GM18858 (cell line): ENCODE measurements around the gene NPAS2.

Experiments used
- ATAC-seq: cut with Tn5 transposase; IDR thresholded peaks from one replicate; pipeline ENCODE4 v1.9.1; 2021; ENCODE audit not compliant: unreplicated experiment

NPAS2 gene

DNA sequence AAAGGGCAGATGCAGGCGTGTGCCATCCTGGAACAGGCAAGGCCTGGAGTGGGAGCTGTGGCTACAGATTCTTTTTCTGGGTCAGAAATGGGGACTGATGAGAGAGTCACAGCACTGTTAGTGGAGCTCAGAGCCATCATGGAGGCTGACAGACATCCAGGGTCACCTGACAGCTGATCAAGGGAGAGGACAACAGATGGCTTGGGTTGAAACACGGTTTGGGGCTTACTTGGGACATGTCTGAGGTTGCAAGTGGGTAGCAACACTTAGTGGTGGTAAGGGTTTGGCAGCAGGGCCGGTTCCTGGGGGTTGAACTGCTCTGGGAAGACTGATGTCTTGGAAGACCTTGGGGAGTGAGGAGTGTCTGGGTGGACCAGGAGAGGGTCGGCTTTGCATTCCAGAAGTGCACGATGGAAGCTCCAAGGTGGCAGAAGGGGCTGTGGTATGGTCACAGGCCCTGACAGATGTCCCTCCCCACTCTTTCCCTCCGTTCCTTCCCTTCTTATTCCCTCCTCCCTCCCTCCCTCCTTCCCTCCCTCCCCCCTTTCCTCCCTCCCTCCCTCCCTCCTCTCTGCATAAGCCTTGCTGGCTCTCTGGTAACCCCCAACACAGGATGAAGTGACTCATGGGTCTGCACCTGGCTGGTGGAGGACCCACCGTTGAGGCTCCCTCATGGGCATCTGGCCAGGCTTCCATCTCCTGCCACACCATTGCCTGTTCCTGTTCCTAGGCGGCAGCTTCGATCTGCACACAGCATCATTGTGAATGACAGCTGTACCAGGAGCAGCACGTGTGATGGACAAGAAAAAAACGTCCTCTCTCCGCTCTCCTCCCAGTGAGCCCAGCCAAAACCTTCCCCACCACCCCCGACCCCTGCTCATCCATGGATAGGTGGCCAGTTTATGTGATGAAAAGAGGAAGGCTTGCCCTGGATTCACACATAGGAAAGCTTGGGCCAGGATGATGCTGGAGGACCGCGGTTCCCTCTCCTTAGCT, 118.4 kb downstream of the NPAS2 start:
- no peak for ATAC-seq

DNA sequence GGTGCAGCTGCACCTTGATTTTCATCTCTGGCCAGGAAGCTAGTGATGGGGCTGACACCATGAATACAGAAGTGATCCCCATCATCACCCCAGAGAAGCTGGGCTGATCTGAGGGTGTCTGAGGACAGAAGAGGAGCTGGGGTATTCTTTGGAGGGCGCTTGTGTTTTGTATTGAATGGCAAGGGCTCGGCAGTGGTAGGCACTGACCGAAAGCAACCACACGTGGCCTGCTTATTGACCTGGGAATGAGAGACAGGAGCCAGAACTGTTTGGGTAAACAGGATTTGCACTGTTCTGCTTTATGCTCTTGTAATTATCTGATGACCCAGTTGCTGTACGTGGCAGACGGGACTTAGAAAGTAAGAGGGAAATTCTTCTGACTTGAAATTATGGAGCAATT, 119.5 kb downstream of the NPAS2 start:
- ATAC-seq: no peak

DNA sequence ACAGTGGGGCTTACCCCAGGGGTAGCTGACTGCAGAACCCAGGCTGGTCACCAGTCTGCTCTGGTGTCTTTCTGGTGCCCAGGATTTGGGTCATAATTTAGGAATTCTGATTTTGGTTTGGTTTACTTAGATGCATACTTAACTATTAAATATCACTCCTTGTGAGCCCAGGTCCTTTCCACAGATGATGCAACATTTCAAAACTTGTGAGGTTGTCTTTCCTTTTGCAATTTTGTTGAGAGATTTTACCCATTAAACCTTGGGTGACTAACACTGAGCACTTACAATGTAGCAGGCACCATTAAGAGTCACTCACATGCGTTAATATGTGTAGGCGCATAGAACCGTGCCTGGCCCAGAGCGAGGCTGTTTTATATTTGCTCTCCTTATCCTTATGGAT, 120.3 kb downstream of the NPAS2 start:
- no peak for ATAC-seq

DNA sequence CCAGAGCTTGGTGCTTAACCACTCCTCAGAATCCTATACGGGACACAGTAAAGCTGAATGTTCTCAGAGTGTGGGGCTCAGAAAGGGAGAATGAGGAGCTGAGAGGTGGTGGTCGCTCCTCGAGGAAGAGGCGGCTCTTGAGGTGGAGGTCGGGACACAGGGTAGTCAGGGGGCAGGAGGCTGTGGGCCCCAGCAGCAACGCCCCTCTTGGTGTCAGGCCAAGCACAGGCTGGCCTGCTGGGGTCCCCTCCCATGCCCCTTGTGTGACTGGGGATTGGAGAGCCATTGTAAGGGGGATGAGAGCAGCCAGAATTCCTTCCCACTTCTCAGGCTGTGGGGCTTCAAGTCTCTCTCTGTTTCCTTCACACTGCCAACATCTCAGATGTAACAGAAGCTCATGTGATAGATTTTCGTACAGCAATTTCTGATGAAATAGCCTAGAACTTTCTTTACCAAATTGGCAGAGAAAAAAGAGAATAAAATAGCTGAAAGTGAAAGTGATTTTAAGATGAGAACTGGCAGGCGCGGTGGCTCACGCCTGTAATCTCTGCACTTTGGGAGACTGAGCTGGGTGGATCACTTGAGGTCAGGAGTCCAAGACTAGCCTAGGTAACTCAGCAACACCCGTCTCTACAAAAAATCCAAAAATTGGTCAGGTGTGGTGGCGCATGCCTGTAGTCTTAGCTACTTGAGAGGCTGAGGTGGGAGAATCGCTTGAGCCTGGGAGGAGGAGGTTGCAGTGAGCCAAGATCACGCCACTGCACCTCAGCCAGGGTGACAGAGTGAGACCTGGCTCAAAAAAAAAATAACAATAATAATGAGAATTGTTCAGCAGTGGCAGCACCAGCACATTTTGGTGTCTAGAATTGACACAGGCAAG, 121.1 kb downstream of the NPAS2 start:
- ATAC-seq: no peak

DNA sequence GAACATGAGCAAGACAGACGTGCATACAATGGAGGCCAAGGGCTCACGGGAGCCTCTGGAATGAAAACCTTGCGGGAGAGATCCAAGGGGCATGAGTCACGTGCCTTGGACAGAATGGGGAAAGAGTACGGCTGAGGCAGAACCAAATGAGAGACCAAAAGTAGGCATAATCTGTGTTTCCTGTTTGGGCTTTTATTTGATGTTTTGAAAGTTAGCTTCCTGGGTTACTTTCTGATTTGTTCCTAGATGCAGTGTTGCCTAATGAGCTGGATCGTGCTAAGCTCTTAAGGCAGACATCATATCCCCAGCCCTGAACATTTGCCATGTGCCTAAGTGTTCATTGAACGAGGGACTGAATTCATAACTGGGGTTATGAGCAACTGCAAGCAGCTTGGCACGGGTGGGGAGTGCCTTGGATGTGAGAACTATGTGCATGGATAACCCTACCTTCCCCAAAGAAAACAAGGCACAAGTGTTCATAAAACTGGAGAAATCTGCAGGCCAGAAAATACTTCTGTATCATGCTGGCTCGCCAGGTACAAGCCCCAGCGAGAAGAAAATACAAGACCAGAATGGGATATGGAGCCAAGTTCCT, 121.8 kb downstream of the NPAS2 start:
- ATAC-seq: no peak

DNA sequence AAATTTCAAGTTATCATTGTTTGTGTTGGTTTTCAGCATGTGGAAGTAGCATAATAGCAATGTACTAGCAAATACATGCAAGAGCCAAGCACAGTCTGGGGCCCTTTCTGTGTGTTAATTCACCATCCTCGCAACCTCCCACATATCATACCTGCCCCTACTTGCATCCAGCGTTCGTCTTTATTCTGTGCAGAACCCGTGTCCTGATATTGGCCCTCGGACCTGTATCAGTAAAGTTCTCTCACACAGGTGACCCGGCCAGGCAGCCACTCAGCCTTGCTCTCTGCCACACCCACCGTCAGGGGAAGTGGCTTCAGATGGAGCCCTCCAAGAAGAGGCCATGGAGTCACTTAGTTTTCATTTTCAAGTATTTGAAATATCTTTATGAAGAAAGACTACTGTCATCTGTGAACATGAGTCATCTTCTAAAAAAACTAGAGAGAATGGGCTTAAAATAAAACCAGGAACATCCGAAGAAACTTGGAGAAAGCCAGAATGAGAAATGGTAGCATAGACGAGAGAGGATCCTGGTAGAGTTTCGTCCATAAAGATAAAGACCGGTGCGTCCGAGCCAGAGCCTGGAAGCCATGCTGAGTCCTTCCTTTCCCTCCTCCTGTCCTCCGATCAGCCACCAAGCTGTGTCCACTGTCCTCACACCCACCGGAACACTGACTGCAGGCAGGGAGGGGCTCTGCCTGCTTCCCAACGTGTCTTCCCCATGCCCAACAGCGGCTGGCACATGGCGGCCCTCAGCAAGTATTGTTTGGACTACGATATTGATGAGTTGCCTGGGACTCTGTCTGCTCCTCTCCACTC, 124.9 kb downstream of the NPAS2 start:
- no peak for ATAC-seq

DNA sequence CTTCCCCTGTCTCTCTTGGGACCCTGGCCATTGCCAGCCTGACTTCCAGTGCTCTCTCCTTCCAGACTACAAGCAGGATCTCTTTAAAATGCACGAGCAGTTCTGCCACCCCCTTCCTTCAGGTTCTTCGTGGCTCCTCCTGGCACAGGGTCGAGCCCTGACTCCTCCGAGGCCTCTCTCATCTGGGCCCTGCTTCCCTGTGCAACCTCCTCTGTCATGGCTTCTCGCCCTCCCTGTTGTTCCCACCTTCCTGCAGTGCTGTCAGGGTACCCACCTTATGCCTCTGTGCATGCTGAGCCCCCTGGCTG, 125.4 kb downstream of the NPAS2 start:
- no peak for ATAC-seq

DNA sequence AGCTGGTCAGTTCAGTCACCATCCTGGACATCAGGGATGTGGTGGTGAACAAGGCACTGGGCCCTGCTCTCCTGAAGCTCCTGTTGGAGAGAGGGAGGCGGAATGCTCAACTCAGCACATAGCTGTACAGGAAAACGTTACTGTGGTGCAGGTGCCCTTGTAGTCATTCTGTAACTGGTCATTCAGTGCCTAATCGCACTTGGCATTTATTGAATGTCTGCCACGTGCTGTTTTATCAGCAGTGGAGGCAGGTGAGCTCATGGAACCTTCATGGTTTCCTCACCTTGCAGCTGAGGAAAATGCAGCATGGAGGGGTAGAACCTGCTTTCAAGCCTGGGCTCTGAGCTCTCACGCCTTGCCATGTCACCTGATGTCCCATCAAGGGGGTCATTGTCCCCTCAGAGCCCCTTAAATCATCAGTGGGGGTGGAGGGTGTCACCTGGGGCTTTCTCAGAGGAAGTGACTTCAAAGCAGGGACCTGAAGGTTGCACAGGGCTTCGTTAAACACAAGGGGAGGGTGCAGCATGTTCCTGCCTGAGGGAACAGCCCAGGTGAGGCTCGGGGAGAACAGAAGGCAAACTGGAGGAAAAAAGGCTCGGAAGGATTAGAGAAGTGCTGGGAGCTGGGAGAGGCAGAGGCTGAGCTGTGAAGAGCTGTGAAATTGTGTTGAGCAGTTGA, 126.1 kb downstream of the NPAS2 start:
- no peak for ATAC-seq

DNA sequence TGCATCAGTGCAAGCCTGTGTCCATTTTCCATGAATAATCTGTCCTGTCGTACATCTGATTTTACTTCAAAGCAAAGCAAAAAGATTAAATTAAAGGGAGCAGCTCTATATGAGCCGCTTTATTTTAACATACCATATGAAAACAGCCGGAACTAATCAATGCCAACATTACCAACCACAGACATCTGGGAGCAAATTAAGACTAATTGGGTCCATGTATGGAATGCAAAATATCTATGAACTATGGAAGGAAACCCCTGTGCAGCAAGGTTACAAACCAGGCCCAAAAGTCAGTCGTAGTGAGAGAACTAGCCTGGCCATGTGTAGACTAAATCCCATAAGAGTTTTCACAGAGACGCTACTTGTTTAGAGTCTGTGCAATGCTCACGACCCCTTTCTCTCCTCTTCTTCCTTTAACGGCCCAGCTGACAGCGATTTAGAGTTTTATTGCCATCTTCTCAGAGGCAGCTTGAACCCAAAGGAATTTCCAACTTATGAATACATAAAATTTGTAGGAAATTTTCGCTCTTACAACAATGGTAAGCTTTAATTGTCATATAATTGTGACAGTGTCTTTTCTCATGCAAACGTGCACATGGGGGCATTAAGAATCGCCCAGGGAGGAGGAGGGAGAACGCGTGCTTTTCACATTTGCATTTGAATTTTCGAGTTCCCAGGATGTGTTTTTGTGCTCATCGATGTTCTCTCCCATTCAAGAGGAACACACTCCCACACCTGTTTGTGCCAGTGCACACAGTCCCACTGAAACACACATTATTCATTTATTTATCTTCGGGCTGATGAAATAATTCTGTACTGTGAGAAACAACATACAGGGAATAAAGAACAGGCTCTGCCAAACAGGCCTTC, 129.2 kb downstream of the NPAS2 start:
- ATAC-seq: no peak

DNA sequence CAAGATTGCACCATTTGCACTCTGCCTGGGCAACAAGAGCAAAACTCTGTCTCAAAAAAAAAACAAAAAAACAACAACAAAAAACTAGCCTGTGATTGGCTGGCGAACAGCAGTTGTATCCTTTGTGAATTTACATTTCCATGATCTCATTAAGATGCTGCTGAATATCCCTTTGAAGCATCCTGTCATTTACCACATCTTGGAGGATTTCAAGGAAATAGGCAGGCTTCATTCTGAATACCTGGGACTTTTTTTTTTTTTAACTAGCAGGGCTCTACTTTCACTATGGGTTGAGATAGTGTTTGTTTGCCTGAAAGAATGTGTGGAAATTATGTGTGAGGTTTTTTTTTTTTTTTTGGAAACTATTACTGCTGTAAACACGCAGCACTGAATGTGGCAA, 132.6 kb downstream of the NPAS2 start:
- ATAC-seq: no peak

DNA sequence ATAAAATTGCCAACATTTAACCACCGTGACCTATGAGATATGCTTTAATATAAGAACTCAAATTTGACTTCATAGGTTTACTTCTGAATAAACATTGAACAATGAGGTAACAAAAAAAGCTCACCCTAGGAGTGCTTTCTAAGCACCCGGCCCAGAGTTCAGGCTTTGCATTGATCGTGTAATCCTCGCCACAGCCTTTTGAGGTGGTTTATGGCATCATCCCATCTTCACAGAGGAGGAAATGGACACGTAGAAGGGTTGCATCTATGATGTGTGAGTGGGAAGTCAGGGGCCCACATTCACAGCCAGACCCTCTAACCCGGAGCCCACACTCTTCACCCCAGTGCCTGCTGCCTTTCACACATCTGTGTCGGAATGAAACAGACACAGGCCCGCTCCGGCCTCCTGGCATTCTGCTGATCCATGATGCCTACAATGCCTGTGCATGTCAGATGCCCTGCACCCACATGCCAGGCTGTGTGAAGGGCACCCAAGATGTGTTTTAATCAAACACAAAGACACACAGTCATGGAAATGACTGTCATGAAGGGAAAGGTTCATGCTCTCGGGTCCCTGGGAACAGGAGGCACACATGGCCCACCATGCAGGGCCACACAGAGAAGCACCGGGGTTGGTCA, 133.6 kb downstream of the NPAS2 start:
- no peak for ATAC-seq

DNA sequence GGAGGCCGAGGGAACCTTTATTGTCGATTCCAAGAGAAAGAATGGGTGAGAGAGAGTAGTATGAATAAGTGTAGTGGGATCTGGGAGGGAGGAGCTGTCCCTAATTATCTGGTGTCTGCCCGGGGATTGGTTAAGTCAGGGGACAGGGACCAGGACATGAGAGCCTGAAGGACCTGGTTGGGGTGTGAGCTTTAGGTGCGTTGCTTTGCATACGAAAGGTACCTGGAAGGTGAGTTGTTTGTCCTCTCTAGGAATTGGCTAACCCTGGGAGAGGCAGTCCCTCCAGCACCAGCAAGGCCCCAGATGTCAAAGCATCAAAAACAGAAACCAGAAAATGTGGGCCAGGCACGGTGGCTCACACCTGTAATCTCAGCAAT, 134.1 kb downstream of the NPAS2 start:
- ATAC-seq: no peak

DNA sequence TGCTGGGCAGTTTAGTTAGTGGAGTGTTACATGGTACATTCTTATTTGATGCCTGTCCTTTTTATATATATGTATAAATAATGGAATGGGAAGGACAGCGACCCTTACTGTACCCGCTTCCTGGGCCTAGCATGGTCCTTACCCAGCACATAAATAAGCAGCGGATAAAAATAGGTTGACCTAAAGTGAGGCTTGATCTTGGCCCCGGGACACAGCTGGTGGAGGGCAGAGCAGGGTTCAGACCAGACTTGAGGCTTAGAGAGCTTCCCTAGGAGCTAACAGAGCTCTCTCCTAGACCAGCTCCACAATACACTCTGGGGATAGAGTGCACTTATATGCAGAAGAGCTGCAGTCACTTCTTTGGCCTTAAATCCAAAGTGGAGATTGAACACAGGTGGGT, 135.3 kb downstream of the NPAS2 start:
- ATAC-seq: no peak

DNA sequence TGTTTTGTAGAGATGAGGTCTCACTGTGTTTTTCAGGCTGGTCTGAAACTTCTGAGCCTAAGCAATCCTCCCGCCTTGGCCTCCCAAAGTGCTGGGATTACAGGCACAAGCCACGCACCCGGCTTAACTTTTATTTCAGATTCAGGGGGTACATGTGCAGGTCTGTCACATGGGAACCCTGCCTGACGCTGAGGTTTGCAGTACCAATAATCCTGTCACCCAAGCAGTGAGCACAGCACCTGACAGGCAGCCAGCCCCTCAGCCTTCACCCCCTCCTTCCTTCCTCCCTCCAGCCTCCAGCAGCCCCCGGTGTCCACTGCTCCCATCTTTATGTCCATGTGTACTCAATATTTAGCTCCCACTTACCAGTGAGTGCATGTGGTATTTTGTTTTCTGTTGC, 136.1 kb downstream of the NPAS2 start:
- ATAC-seq: no peak

DNA sequence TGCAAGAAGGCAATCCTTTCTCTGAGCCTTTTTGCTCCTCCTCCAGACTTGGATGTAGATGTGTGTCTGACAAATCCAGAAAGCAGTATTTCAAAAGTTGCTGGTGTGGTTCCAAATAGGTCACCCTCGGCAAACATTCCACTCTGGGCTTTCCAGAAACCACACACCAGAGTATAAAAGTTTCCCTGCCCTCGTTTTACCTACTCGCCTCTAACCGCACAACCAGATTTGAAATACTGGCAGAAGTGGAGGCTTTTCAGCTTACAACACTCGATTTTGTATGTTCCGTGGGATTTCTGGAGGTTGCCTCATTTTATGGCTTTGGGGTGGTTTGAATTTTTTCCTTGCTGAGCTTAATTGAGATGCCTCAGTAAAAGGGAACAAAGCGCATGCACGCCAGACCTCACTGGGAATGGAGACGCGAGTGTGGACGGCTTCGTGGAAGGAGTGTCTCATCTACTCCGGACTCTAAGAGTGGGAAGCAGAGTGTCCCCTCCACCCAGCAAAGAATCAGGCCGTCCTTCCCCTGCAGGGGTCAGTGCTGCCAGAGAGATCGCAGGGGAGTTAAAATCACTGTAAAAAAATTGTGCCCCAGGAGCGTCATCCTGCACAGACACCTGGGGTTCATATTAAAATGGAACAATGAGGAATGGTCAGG, 138.2 kb downstream of the NPAS2 start:
- no peak for ATAC-seq

DNA sequence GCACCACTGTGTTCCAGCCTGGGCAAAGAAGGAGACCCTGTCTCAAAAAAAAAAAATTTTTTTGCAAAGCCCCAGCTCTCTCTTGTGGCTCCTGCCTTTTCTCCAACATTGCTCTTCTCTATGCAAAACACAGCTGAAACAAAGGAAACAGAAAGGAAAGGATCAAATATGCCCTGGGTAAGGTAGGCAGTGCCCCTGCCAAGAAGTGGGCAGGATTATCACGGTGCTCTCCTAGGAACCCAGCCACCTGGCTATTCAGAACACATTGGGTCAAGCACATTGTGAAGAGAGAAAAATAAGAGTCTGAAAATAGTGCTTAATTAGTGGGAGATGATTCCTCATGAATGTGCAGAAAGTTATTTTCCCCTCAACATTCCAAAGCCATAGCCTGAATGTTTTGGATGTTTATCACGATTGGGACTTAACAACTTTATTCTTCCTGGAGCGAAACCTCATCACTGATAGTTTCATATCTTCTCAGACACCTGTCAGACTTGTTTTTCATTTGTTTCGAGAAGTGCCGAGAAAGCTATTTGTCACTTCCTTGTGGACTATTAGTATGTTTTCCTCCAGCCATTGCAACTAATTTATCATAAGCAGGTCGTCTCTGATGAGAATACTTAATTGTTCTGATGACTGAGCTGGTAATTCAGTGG, 139.4 kb downstream of the NPAS2 start:
- ATAC-seq: no peak

DNA sequence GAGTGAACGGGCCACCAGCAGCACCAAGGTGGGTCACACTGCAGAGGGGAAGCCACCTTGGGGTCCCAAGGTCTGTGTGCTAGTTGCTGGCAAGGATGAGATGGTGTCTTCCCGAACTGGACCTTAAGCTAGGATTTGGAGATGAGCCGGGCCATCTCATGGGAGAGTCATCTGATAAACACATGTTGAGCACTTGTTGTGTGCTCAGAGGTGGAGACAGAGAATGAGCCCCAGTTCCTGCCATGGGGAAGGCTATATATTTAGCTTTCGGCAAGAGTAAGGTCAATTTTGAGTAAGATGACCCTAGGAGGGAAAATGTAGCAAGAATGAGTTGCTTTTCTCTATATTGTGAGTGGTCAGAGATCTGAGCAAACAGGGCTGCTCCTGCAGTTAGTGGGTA, 140.7 kb downstream of the NPAS2 start:
- ATAC-seq: no peak
